ENCODE measurements around the gene CX3CL1. TPM values are rescaled to one million over a fixed set of nuclear protein-coding genes. Genes with fewer than 3 reads are reported as not detected.

Gene CX3CL1
- 0.18 and 1.5 TPM in 2 replicates for total RNA-seq

DNA sequence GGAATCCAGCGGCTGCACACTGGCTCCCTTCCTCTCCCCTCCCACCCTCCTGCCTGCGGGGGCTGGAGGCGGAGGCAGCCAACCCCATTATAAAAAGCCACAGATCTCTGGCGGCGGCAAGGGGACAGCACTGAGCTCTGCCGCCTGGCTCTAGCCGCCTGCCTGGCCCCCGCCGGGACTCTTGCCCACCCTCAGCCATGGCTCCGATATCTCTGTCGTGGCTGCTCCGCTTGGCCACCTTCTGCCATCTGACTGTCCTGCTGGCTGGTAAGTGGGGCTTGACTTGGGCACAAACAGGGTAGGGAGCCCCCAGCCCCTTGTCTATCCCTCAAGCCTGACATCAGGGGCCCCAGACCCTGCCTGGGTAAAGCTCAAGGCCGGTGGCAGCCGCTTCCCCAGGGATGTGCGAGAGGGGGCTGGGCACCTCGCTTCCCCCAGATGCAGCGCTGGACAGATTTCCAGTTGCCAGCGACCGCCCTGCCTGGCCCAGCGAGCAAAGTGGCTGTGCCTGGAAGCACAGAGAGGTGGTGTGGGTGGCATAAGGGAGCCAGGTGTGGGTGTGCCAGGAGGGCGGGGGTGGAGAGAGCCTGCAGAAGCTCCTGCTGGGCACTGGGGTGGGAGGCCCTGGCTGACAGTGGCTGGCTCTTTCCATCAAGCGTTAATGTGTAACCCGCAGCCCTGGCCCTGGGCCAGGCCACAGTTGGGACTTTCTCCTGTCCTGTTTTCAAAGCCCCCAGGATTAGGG lies at the start of gene CX3CL1:
CX3CL1 (plus strand) TSS at position 119 of the 745 bp plus-strand sequence; CDS start at position 198, 79 bp downstream.

DNA sequence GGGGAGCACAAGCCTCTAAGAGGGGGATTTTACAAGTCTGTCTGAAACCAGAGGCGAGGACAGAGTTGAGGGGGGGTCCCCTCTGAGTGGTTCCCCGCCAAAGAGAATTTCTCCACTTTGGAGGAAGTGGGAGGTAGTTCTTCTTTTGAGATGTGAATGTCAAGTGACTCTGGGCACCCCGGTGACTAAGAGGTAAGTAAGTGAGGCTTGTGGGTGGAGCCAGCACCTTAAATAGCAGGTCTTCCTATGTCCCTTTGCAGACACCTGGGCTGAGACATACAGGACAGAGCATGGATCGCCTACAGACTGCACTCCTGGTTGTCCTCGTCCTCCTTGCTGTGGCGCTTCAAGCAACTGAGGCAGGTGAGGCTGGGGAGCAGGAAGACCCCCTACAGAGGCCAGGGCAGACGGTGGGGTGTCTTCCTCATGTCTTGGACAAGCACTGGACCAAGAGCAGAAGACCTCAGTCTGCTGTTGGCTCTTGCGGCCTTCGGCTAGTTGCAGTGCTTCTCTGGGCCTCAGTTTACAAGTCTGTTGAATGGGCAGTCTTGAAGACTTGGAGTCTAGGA lies 13.7 kb upstream of the CX3CL1 start, which contains the start of gene CCL22:
CCL22 (plus strand) TSS at position 257 of the 569 bp plus-strand sequence; CDS start at position 291, 34 bp downstream.

DNA sequence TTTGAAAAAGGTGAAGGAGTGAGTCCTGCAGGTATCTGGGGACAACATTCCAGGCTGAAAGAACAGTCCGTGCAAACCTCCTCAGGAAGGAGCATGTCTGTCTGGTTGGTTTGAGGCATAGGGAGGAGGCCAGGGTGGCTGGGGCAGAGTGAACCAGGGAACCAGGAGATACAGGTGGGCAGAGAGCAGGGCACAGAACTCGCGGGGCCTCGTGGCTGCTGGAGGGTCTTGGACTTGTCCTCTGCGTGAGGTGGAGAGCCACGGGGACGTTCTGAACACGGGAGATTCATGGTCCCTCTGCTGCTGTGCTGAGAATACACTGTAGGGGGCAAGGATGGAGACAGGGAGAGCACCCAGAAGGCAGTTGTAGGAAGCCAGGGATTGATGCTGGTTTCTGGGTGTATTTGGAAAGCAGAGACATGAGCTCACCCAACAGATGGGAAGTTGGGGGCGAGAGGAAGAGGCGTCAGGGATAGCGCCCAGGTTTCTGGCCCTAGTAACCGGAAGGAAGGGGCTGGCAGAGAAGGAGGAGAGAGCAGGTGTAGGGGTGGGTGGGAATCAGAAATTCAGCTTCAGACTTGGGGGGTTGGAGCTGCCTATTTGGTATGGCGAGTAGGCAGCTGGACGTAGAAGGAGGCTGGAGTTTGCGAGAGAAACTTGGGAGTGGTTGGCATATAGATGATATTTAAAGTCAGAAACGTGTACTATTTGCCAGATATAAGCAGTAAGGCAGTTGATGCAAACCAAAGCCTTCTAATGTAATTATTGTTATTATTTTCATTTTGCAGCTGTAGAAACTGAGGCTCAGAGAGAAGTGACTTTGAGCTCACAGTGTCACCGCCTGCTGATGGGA lies 31.9 kb downstream of the CX3CL1 start, which contains the start of gene CCL17:
CCL17 (plus strand) TSS at position 803 of the 853 bp plus-strand sequence. CDS start 9,166 bp downstream, outside the sequence.

Other genes starting within 250 kb of the CX3CL1 start
- 26.7 and 27.1 TPM in 2 replicates for gene PSME3IP1, start 186.5 kb upstream of the CX3CL1 start, total RNA-seq
- 23.8 and 26.1 TPM in 2 replicates for gene RSPRY1, start 186.2 kb upstream of the CX3CL1 start, total RNA-seq
- 82.6 and 83.4 TPM in 2 replicates for gene ARL2BP, start 127.2 kb upstream of the CX3CL1 start, total RNA-seq
- gene PLLP, start 87.8 kb upstream of the CX3CL1 start, total RNA-seq: not detected in 2 replicates
- not detected in 2 replicates for gene CCL22, start 13.7 kb upstream of the CX3CL1 start, total RNA-seq
- not detected in 2 replicates for gene CCL17, start 32.3 kb downstream of the CX3CL1 start, total RNA-seq
- gene CIAPIN1, start 74.9 kb downstream of the CX3CL1 start, total RNA-seq: 26.7 and 34.2 TPM in 2 replicates
- 31.8 and 35.8 TPM in 2 replicates for gene COQ9, start 75.0 kb downstream of the CX3CL1 start, total RNA-seq
- 84.3 and 94.4 TPM in 2 replicates for gene POLR2C, start 90.2 kb downstream of the CX3CL1 start, total RNA-seq
- 41.7 and 51.4 TPM in 2 replicates for gene DOK4, start 114.0 kb downstream of the CX3CL1 start, total RNA-seq
- gene CCDC102A, start 164.1 kb downstream of the CX3CL1 start, total RNA-seq: 21.7 and 24.0 TPM in 2 replicates
- gene ADGRG5, start 170.2 kb downstream of the CX3CL1 start, total RNA-seq: not detected in 2 replicates

All from cardiac atrium fibroblast (primary cell).